Ovary (tissue), 3 donors: ENCODE results near the gene POLR1E.

Experiments used
- EP300 ChIP-seq: sonication (generic); formaldehyde crosslinking; IDR thresholded peaks from one replicate; pipeline ENCODE4 v1.6.1; 2017; ENCODE audit warnings: antibody characterized with exemption
- POLR2A ChIP-seq: fragments of 450-650 bp; IDR thresholded peaks from one replicate; pipeline ENCODE4 v1.6.1; 2017; ENCODE audit warnings: antibody characterized with exemption, mild to moderate bottlenecking, moderate library complexity
- TF ChIP-seq, protein P1 (sequence below), 3 donors: fragments of 450-650 bp in 2 of 3; fragments of 200-600 bp in 1 of 3; IDR thresholded peaks; one replicate each; pipeline versions ENCODE4 v1.5.1 to v1.8.0; 2016 to 2022; ENCODE audit warnings: antibody characterized with exemption in 3 of 3, mild to moderate bottlenecking in 1 of 3
- donor health status: DM: no; HTN: no; CAD: no.

DNA sequence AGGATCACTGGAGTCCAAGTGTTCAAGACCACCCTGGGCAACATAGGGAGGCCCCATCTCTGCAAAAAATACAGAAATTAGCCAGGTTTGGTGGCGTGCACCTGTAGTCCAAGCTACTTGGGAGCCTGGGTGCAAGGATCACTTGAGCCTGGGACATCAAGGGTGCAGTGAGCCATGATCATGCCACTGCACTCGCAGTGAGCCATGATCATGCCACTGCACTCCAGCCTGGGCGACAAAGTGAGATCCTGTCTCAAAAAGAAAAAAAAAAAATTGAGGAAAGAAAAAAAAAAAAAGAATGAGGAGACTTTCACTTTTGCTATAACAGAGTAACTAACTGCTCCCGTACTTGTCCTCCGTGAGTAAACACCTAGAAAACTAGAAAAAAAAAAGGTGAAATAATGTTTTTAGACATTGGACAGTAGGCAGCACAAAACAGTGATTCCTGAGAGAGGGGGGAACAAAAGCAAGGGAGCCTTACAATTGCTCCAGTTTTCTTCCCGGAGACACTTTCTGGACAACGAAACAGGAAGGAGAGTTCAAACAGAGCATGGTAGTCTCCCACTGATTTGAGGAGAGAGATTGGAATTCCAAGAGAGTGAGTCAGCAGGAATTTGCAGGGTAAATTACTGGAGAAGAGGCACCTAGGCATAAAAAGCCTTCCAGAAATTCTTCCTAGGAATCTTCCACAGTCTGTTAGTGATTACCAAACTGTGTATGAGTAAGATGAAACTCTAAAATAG, 13.6 kb upstream of the POLR1E start:
- TF ChIP-seq, protein P1, sequence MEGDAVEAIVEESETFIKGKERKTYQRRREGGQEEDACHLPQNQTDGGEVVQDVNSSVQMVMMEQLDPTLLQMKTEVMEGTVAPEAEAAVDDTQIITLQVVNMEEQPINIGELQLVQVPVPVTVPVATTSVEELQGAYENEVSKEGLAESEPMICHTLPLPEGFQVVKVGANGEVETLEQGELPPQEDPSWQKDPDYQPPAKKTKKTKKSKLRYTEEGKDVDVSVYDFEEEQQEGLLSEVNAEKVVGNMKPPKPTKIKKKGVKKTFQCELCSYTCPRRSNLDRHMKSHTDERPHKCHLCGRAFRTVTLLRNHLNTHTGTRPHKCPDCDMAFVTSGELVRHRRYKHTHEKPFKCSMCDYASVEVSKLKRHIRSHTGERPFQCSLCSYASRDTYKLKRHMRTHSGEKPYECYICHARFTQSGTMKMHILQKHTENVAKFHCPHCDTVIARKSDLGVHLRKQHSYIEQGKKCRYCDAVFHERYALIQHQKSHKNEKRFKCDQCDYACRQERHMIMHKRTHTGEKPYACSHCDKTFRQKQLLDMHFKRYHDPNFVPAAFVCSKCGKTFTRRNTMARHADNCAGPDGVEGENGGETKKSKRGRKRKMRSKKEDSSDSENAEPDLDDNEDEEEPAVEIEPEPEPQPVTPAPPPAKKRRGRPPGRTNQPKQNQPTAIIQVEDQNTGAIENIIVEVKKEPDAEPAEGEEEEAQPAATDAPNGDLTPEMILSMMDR (IDR thresholded peaks at IDR 0.05): no peak
- no peak for TF ChIP-seq EP300
- TF ChIP-seq POLR2A: no peak
